ENCODE data around the gene DIP2C.

DIP2C gene

DNA sequence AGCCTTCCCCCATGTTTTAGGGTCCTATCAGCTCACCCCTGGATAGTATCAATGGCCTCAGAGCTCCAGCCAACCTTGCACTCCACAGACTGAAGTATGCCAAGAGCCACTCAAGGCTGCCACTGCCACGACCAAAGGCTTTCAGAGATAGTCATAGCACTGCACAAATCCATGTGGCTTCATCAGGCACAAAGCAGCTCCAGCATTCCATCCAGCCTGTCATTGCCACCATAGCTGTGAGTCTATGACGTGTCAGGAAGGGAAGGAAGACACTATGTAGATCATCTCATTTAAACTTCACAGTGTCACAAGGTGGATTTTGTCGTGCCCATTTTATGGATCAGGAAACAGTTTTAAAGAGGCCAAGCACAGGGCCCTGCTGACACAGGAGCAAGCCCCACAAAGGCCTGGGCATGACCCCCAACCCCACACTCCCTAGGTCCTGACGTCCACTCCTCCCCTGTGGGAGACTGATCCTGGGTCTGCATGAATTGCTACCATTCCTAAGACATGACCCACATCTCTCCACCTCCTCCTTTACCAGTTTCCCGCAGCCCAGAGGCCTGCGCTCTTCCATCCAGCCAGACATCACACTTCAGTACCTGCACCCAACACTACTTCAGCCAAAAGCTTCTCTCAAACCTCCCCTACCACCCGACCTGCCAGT is 119.4 kb downstream of the DIP2C start:
- no peak for DNase-seq

DNA sequence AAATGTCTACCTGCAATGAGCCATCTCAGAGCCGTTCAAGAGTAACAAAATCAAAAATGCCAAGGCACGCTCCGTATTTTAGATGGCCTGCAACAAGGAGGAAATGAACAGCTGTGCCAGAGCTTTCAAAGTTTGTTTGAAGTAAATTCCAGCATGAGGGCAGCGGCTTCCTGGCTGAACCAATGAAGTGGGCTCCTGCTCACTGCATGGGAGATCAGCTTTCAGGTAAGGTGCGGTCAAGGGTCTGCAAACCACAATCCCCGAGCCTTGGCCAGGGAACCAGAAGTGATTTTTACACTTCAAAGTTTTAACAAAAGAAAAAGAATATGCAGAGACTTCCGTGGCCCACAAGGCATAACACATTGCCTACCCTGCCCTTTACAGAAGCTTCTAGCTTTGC is 120.6 kb downstream of the DIP2C start:
- DNase-seq: no peak

DNA sequence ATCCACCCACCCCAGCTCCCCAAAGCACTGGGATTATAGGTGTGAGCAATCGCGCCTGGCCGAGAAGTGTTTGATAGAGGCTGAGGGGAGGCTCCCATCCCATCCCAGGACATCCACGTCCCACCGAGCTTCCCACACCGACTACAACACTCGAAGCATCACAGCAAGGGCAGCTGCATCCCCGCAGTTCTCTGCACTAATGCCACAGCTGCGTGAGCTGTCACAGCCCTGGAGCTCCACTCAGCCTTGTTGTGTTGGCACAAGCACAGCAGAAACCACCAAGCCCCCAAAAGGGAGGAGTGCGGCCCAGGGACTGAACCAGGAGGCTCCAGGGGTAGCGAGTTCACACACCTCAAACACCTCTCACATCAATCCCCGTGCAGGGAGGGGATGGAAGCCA is 121.6 kb downstream of the DIP2C start:
- DNase-seq: no peak

DNA sequence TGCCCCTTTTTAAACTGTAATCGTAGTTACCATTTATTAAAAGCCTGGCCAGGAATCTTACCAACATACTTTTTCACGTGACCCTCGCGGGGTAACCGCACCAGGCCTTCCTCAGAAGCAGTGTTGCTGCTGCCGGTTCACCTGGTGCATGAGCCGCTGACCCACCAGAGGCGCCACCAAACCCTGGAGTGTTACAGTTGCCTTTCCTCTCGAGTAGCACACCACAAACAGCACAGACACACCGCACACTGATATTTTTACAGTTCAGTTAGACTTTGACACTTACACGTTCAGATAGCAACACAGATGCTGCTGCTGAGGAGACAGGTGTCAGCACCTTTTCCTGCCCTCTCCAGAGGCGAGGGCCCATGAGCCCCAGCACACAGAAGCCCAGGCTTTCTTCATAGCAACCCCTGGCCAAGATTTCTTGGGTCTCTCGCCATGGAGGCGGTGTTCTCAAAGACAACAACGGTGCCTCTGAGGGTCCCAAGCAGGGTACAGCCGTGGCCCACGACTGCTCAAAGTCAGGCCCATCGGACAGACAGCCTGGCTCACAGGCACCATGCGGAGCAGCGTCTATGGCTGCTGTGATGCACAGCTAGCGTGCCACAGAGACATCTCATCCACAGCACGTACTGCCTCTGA is 123.1 kb downstream of the DIP2C start:
- no peak for DNase-seq

DNA sequence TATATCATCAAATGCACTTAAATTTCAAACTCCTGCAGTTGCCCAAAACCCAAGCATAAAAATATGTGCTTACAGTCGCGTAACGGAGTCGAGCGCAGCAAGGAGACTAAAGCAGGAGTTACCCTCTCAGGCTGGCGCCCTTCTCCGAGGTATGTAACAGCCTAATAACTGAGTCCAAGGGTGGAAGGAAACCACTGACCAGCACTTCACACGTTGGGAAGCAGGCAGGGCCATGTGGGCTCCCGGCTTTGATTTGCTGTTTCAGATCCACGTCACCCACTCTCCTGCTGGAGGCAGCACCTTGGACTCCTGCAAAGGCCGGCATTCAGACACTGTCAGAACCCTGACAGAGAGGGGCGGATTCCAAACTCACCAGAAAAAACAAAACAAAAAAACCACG is 123.8 kb downstream of the DIP2C start:
- DNase-seq: no peak

DNA sequence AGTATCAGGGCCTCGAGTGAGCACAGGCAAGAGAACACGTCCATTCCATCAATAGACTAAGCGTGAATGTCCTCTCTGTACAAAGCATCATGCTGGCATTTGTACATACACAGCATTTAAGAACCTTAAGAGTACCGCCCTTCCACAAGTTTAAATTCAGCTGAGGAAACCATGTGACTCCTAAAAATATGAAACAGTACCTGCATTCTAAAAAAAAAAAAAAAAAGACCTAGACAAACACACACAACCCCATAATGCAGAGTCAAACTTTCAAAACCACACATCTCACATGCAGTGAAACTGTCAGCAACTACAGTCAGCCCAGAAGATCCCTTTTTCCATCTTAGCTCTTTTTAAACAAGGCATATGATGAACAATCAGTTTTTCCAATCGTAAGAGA is 124.3 kb downstream of the DIP2C start:
- DNase-seq: no peak

DNA sequence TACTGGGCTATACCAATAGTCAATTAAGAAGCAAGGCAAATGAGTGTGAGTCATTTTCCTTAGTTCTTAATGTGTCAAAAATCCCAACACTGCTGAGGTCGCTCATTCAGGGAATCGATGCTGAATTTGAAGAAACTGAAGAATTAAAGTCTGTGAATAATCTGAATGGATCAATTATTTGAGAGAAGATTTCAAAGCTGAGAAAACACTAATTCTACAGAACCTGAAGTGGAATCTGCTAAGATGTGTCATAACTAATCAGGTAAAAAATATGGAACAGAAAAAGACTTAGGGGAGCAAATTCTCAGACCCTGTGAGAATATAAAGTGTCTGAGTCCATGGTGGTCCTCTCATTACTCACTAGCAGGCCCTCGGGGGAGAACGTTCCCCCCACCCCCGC is 125.6 kb downstream of the DIP2C start:
- no peak for DNase-seq

GRCh38 chr10:562142-562541 is 127.3 kb downstream of the DIP2C start:
- DNase-seq: no peak

DNA sequence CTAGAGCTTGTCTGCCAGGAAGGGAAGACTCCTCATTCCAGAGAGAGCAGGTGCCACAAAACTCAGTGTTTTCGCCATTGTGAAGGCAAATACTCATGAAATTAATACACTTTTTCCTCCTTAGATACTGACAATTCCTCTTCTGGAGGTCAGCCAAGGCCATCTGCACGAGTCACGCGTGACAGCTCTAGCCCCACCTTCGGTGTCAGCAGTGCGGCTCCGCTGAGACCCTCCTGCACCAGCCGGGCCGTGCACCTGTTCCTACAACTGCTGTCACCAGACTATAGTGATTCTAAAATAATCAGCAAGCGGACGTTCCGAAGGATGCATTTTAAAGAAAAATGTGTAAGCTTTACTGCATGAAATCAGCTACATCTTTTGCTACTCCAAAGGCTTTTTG is 127.7 kb downstream of the DIP2C start:
- no peak for DNase-seq

DNA sequence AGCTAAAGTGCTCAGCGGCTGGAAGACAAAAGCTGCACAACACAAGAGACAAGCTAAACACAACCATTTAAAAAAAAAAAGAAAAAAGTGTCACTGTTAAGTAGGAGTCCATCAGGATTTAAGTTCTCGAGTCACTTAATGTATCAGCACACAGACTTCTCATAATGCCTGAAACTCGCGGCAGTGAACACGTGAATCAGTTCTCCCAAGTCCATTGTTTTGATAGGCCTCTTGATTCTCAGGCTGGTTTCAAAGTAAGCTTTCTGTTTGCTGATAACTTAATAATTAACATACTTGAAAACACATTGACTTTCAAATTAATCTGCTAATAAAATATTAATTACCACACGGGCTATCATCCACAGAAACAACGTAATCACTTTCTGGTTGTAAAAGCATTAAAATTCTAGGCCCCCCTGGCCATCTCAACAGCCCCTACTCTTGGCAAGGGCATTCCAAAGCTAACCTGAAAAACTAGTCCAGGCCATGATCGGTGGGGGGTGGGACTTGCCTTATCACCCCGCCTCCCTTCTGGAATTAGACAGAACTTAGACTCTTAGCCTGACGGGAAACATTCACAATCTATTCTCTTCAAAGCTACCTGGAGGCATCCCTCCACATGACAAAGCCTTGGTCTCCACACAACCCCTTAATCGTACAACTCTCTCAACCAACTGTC is 129.0 kb downstream of the DIP2C start:
- DNase-seq: no peak

- DNase-seq: no peak
These were observed 129.8 kb downstream of the DIP2C start for GRCh38 chr10:559767-560047.

- DNase-seq: no peak
These were observed 130.3 kb downstream of the DIP2C start for GRCh38 chr10:558891-559766.

- DNase-seq: no peak
These were observed 131.1 kb downstream of the DIP2C start for GRCh38 chr10:558364-558763.

DNA sequence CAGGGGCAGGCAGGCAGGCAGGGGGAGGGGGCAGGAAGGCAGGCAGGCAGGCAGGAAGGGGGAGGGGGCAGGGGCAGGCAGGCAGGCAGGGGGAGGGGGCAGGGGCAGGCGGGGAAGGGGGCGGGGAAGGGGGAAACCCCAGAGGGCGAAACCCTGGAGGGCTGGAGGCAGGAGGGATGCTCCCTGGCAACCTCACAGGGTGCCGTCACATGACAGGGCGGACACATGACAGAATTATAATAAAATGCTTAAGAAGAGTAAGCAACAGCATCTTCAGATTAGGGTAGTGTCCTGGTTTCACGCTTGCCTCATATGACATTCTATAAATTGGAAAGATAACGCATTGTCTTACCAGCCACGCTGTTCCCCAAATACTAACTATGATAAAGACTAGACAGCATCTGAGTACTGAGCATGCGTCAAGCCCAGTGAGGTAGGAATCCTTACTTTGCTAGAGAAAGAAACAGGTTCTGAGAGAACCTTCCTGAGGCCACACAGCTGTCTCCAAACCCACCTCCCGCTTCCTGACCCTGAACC is 131.6 kb downstream of the DIP2C start:
- no peak for DNase-seq

DNA sequence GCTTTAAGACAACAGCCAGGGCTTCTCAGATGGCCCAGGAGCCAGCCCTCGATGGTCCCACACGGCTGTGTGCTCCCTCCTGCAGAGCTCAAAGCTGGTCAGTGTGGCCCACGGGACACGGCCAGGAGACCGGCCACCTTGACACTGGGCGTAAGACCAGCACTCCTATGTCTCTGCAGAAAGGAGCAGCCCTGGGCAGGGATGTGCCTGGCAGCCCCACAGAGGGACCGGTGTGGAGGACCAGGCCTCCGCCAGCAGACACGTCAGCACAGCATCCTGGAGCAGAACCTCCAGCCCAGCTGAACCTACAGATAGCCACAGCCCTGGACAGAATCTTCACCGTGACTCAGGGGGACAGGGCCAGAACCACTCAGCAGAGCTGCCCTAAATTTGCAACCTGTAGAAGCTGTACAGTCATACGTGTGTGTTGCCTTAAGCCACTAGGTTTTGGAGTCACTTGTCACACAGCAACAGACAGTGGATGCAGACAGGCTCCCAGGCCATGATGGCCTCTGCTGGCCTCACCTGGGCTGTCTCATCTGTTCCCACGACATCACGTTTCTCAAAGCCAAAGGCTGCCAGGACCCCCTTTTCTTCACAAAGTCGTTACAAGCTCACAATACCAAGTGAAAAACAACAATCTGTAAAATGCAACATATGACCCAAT is 132.4 kb downstream of the DIP2C start:
- DNase-seq: no peak

DNA sequence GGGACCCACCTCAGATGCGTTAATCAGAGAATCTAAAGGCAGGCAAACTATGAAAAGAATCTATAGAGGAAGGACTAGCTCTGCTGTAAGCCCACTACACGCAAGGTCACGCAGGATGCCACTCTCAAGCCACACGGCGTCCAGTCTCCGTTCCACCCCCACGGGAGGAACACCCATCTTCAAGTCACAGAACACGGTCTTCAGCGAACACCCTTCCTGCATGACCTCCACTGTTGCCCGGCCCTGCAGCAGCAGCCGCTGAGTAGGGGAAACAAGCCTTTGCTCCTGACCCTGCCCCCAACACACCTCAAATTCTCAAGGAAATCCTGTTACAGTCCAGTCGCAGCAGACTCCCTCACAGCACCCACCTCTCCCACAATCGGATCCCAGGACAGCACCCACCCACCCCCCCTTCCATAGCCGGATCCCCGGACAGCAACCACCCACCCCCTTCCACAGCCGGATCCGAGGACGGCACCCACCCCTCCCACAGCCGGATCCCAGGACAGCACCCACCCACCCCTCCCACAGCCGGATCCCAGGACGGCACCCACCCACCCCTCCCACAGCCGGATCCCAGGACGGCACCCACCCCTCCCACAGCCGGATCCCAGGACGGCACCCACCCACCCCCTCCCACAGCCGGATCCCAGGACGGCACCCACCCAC is 133.7 kb downstream of the DIP2C start:
- no peak for DNase-seq

DNA sequence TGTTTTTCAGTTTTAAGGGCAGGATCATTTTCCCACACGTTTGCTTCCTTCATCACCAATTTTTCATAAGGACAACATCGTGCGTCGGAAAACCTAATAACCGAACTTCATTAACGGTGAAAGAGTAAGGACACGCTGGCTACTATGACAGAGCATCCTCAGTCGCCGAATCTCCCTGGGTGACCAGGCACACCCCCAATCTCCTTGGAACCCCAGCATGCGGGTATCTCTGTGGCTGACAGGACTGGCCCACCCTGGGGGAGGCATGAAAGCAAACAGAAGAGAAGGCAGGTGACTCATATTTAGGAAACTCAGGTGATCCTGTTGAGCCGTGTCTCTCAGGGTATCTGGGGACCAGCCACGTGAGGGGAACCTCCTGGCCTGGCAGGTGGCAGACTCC is 134.2 kb downstream of the DIP2C start:
- DNase-seq: no peak

- no peak for DNase-seq
These were observed 135.2 kb downstream of the DIP2C start for GRCh38 chr10:554182-554848.

GRCh38 chr10:553233-553632 is 136.2 kb downstream of the DIP2C start:
- DNase-seq: no peak

GRCh38 chr10:552679-553078 is 136.8 kb downstream of the DIP2C start:
- no peak for DNase-seq

- DNase-seq: no peak
These were observed 137.9 kb downstream of the DIP2C start for GRCh38 chr10:551373-552252.
